Omental fat pad (tissue), 4 donors: ENCODE data around the gene CADPS2. TPM values are rescaled to one million over a fixed set of nuclear protein-coding genes. Genes with fewer than 3 reads are reported as not detected.

Source experiments
- ATAC-seq: fragments of 150-250 bp; one replicate; pipeline ENCODE4 v1.9.1; 2016; ENCODE audit warnings: mild to moderate bottlenecking, moderate library complexity; ENCODE audit not compliant: low FRiP score
- DNase-seq: peaks from one replicate; pipeline ENCODE4 v3.0.0-alpha.2; 2019; ENCODE audit warnings: low spot score
- total RNA-seq, 4 donors: library from RNA; depleted of rRNA; stranded (reverse); fragments of >200 nt; gene quantifications; one replicate each; pipeline ENCODE4 v1.1.0, GENCODE V29; 2016
- TF ChIP-seq, protein P1 (sequence below), 3 donors: fragments of 450-650 bp; IDR thresholded peaks; one replicate each; pipeline ENCODE4 v1.5.1; 2016 to 2017; ENCODE audit warnings: antibody characterized with exemption in 3 of 3, mild to moderate bottlenecking in 3 of 3, moderate library complexity in 2 of 3

Gene CADPS2
- total RNA-seq, 4 donors from 2014 or later: 15.3 to 41.9 (median 24.4) TPM

GRCh38 chr7:122305475-122306319 lies 580.6 kb downstream of the CADPS2 start:
- DNase-seq: no peak
- TF ChIP-seq, protein P1, sequence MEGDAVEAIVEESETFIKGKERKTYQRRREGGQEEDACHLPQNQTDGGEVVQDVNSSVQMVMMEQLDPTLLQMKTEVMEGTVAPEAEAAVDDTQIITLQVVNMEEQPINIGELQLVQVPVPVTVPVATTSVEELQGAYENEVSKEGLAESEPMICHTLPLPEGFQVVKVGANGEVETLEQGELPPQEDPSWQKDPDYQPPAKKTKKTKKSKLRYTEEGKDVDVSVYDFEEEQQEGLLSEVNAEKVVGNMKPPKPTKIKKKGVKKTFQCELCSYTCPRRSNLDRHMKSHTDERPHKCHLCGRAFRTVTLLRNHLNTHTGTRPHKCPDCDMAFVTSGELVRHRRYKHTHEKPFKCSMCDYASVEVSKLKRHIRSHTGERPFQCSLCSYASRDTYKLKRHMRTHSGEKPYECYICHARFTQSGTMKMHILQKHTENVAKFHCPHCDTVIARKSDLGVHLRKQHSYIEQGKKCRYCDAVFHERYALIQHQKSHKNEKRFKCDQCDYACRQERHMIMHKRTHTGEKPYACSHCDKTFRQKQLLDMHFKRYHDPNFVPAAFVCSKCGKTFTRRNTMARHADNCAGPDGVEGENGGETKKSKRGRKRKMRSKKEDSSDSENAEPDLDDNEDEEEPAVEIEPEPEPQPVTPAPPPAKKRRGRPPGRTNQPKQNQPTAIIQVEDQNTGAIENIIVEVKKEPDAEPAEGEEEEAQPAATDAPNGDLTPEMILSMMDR (IDR thresholded peaks at IDR 0.05): no peak
- ATAC-seq: no peak

- no peak for ATAC-seq
- TF ChIP-seq, protein P1 (IDR thresholded peaks at IDR 0.05): no peak
- no peak for DNase-seq
Observed at GRCh38 chr7:122304996-122305421, 581.3 kb downstream of the CADPS2 start.

GRCh38 chr7:122304319-122304975 lies 581.8 kb downstream of the CADPS2 start, which contains the start of gene FEZF1:
Gene FEZF1, minus strand, starts transcription at chr7:122304750. Its CDS starts 313 bp downstream, at chr7:122304437.
- TF ChIP-seq, protein P1 (IDR thresholded peaks at IDR 0.05): no peak
- no peak for DNase-seq
- no peak for ATAC-seq

GRCh38 chr7:122303531-122304318 lies 582.5 kb downstream of the CADPS2 start:
- ATAC-seq: no peak
- DNase-seq: no peak
- TF ChIP-seq, protein P1 (IDR thresholded peaks at IDR 0.05): no peak

DNA sequence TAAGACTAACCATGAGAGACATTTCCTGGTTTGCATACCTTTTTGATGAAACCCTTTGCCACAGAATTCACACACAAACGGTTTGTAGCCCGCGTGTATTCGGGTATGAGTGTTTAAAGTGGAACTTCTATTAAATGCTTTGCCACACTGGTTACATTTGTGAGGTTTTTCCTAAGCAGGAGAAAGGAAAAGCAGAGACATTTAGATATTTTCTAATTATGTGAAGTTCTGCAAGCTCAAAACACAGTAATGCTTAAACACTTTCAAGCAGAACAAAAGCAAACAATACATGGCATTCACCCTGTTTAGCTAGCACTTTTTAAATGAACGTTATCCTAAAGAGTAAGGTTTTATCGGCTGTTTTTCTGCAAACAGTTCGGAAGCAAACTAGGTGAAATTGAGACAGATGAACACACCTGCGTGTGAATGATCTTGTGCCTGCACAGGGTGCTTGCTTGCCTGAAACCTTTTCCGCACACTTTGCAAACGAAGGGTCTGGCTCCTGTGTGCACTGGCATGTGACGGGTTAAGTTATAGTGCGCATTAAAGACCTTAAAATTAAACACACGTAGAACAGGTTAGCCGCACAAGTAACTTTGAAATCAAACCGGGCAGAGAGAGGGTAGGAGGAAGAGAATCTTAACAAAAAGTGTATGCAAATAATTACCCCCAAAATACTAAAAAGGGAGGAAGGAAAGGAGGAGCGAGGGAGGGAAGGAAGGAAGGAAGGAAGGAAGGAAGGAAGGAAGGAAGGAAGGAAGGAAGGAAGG lies 583.3 kb downstream of the CADPS2 start:
- DNase-seq: no peak
- ATAC-seq: no peak

More for the DNA sequence above, 583.3 kb downstream of the CADPS2 start:
- TF ChIP-seq, protein P1 (IDR thresholded peaks at IDR 0.05): no peak
